NB4 (cell line): ENCODE results near the gene KDSR.

Source experiments
- POLR2A ChIP-seq: IDR thresholded peaks from 2 replicates; pipeline ENCODE4 v1.6.1; 2011; ENCODE audit warnings: mild to moderate bottlenecking; ENCODE audit not compliant: insufficient read length; ENCODE audit errors: extremely low read depth
- TF ChIP-seq, protein P1 (sequence below): IDR thresholded peaks from one replicate; pipeline ENCODE4 v1.5.1; 2012; ENCODE audit warnings: low read depth, low read length

DNA sequence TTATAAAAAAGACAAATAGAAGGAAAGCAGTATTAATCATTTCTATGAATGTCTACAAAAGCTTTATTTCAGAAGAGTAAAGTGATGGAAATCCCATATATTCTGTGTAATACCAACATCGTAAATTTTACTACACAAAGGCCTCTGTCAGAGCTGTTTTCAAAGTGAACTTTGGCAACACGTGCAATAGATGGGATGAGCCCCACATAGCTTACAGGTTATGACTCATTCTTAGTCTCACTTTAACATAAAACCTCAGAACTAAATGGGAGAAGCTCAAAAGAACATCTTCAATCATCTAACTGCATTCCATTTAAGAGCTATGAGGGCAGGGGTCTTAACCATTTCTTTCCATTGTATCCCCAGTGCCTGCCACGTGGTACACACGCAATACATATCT is 43.8 kb upstream of the KDSR start:
- TF ChIP-seq, protein P1, sequence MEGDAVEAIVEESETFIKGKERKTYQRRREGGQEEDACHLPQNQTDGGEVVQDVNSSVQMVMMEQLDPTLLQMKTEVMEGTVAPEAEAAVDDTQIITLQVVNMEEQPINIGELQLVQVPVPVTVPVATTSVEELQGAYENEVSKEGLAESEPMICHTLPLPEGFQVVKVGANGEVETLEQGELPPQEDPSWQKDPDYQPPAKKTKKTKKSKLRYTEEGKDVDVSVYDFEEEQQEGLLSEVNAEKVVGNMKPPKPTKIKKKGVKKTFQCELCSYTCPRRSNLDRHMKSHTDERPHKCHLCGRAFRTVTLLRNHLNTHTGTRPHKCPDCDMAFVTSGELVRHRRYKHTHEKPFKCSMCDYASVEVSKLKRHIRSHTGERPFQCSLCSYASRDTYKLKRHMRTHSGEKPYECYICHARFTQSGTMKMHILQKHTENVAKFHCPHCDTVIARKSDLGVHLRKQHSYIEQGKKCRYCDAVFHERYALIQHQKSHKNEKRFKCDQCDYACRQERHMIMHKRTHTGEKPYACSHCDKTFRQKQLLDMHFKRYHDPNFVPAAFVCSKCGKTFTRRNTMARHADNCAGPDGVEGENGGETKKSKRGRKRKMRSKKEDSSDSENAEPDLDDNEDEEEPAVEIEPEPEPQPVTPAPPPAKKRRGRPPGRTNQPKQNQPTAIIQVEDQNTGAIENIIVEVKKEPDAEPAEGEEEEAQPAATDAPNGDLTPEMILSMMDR = no peak
- TF ChIP-seq POLR2A = no peak
